ENCODE data around the gene COA8. TPM values are rescaled to one million over a fixed set of nuclear protein-coding genes. Genes with fewer than 3 reads are reported as not detected.

The COA8 gene
- total RNA-seq, 1 donor from 2014 or later = 42.0 TPM

DNA sequence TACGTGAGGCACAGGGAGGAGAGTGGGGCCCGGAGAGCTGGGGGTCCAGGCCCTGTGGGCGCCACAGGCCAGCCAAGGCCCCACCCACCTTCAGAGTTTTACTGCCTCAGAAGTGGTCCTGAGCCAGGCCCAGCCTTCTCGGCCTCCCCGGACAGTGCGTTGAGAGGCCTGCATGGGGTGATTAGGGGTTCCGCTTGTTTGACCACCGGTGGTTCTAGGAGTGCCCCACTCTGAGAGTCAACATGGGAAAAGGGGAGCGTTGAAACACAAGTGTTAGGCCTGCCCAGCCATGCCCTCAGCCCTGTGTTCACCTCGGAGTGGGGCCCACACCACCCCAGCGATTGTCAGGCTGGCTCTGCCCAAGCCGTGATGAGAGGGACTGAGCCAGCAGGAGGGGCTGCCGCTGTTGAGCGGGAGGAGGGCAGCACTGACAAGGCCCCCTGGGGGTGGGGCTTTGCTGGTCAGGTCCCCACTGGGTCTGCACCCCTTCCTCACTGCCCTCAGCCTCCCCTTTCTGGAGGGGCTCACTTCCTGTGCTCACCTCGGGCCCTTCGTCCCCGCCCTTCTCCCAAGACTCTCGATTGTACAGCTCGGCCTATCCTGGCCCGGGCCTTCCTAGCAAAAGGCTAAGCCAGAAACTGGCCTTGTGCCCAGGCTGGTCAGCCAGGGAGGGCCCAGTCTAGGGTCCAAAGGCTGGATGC is 44.9 kb upstream of the COA8 start:
- no peaks in the 10 kb centered on the region for H3K36me3 Mint-ChIP-seq (ENCODE audit: unreplicated experiment)
- no peak for DNase-seq (ENCODE audit: extremely low spot score, unreplicated experiment)

GRCh38 chr14:103518422-103519042 is 44.2 kb upstream of the COA8 start:
- no peaks in the 10 kb centered on the region for H3K9me3 Mint-ChIP-seq (ENCODE audit: unreplicated experiment)
- H3K4me3 Mint-ChIP-seq (ENCODE audit: unreplicated experiment) = no peak overlapping the region
- peak; percentile 87 for TF ChIP-seq CTCF (IDR thresholded peaks at IDR 0.05)
- H3K36me3 Mint-ChIP-seq (ENCODE audit: unreplicated experiment) = no peaks in the 10 kb centered on the region
- peaks cover 22% of the 10 kb centered on the region for H3K4me1 Mint-ChIP-seq (ENCODE audit: unreplicated experiment)
- H3K27me3 Mint-ChIP-seq (ENCODE audit: unreplicated experiment) = peaks cover under 1% of the 10 kb centered on the region
- DNase-seq (ENCODE audit: extremely low spot score, unreplicated experiment) = no peak
- no peak overlapping the region for H3K27ac Mint-ChIP-seq (ENCODE audit: unreplicated experiment)

More for the DNA sequence above, 44.9 kb upstream of the COA8 start:
- Mint-ChIP-seq H3K4me1 (ENCODE audit: unreplicated experiment) (peaks cover 17% of the 10 kb centered on the region), H3K9me3 (ENCODE audit: unreplicated experiment) (no peaks in the 10 kb centered on the region), H3K4me3 (ENCODE audit: unreplicated experiment) (no peak overlapping the region), H3K27ac (ENCODE audit: unreplicated experiment) (no peak overlapping the region), H3K27me3 (ENCODE audit: unreplicated experiment) (no peaks in the 10 kb centered on the region)
- TF ChIP-seq CTCF (IDR thresholded peaks at IDR 0.05) = no peak

- Mint-ChIP-seq H3K9me3 (ENCODE audit: unreplicated experiment) (no peaks in the 10 kb centered on the region), H3K4me3 (ENCODE audit: unreplicated experiment) (no peak overlapping the region), H3K27ac (ENCODE audit: unreplicated experiment) (peak overlapping the region; percentile 54), H3K4me1 (ENCODE audit: unreplicated experiment) (peaks cover 25% of the 10 kb centered on the region), H3K36me3 (ENCODE audit: unreplicated experiment) (no peaks in the 10 kb centered on the region), H3K27me3 (ENCODE audit: unreplicated experiment) (peaks cover 4% of the 10 kb centered on the region)
- DNase-seq (ENCODE audit: extremely low spot score, unreplicated experiment) = no peak
- TF ChIP-seq CTCF (IDR thresholded peaks at IDR 0.05) = no peak
Observed at GRCh38 chr14:103519043-103519836, 43.5 kb upstream of the COA8 start.

DNA sequence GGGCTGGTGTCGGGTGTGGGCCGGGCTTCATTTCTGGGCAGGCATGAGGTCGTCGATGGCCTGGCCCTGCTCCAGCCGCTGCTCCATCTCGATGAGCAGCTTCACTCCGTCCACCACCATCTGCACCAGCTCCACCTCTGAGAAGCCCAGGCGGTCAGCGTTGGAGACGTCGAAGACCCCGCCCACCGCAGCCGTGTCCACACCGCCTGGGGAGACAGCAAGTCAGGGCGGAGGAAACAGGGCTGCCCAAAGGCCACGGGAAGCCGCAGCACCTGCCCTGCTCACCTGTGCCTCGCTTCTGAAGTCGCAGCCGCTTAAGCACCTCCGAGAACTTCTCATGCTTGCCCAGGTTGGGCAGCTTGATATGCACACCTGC is 42.9 kb upstream of the COA8 start:
- H3K4me1 Mint-ChIP-seq (ENCODE audit: unreplicated experiment) = peaks cover 25% of the 10 kb centered on the region
- no peaks in the 10 kb centered on the region for H3K36me3 Mint-ChIP-seq (ENCODE audit: unreplicated experiment)
- TF ChIP-seq CTCF (IDR thresholded peaks at IDR 0.05) = no peak
- DNase-seq (ENCODE audit: extremely low spot score, unreplicated experiment) = no peak
- peaks cover 4% of the 10 kb centered on the region for H3K27me3 Mint-ChIP-seq (ENCODE audit: unreplicated experiment)
- no peaks in the 10 kb centered on the region for H3K9me3 Mint-ChIP-seq (ENCODE audit: unreplicated experiment)
- peak overlapping the region; percentile 32 for H3K27ac Mint-ChIP-seq (ENCODE audit: unreplicated experiment)
- no peak overlapping the region for H3K4me3 Mint-ChIP-seq (ENCODE audit: unreplicated experiment)

GRCh38 chr14:103520269-103520656 is 42.5 kb upstream of the COA8 start:
- H3K27me3 Mint-ChIP-seq (ENCODE audit: unreplicated experiment) = peaks cover 4% of the 10 kb centered on the region
- no peaks in the 10 kb centered on the region for H3K36me3 Mint-ChIP-seq (ENCODE audit: unreplicated experiment)
- H3K27ac Mint-ChIP-seq (ENCODE audit: unreplicated experiment) = peak overlapping the region; percentile 44
- H3K4me1 Mint-ChIP-seq (ENCODE audit: unreplicated experiment) = peaks cover 25% of the 10 kb centered on the region
- TF ChIP-seq CTCF (IDR thresholded peaks at IDR 0.05) = no peak
- DNase-seq (ENCODE audit: extremely low spot score, unreplicated experiment) = no peak
- H3K9me3 Mint-ChIP-seq (ENCODE audit: unreplicated experiment) = no peaks in the 10 kb centered on the region
- H3K4me3 Mint-ChIP-seq (ENCODE audit: unreplicated experiment) = no peak overlapping the region

All from osteocyte (in vitro differentiated cells).